Ishikawa (cell line): ENCODE results near the gene ANO7.

ENCODE experiments used
- CEBPB ChIP-seq: IDR thresholded peaks from 2 replicates; pipeline ENCODE4 v1.6.1; 2012
- EGR1 ChIP-seq: IDR thresholded peaks from 2 replicates; pipeline ENCODE4 v1.6.1; 2012
- EP300 ChIP-seq: IDR thresholded peaks from 2 replicates; pipeline ENCODE4 v1.6.1; 2012; ENCODE audit warnings: borderline replicate concordance
- FOXM1 ChIP-seq: IDR thresholded peaks from 2 replicates; pipeline ENCODE4 v1.6.1; 2012; ENCODE audit warnings: low read depth, borderline replicate concordance
- RAD21 ChIP-seq: IDR thresholded peaks from 2 replicates; pipeline ENCODE4 v1.6.1; 2012; ENCODE audit warnings: low read depth
- TAF1 ChIP-seq: IDR thresholded peaks from 2 replicates; pipeline ENCODE4 v1.6.1; 2012; ENCODE audit warnings: low read depth, mild to moderate bottlenecking
- TCF12 ChIP-seq: IDR thresholded peaks from 2 replicates; pipeline ENCODE4 v1.6.1; 2012; ENCODE audit warnings: low read depth
- YY1 ChIP-seq: IDR thresholded peaks from 2 replicates; pipeline ENCODE4 v1.6.1; 2012; ENCODE audit warnings: low read depth
- TF ChIP-seq, protein P1 (sequence below): IDR thresholded peaks from 2 replicates; pipeline ENCODE4 v1.6.1; 2012
- TF ChIP-seq, protein P2 (sequence below): IDR thresholded peaks from 2 replicates; pipeline ENCODE4 v1.6.1; 2012
- TF ChIP-seq, protein P3 (sequence below): IDR thresholded peaks from 2 replicates; pipeline ENCODE4 v1.6.1; 2012; ENCODE audit warnings: low read depth, mild to moderate bottlenecking

DNA sequence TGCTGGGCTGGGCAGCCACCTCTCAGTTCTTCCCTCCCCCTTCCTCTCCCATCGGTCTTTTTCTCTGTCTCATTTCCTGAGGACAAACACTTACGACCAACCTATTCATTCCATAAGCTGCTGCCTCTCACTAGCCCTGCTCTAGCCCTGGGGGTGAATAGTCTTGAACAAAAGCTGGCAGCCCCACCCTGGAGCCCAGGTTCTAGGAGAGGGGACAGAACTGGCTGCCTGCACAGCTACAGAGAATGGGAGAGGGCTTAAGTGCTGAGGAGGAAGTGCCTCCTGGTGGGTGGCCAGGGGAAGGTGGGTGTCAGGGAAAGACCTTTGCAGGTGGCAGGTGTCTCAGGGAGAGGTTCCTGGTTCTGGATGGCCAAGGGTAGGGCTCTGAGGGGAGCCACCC, 22.8 kb downstream of the ANO7 start:
- TF ChIP-seq, protein P1, sequence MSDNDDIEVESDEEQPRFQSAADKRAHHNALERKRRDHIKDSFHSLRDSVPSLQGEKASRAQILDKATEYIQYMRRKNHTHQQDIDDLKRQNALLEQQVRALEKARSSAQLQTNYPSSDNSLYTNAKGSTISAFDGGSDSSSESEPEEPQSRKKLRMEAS, result no peak
- TF ChIP-seq TAF1, result no peak
- no peak for TF ChIP-seq EGR1
- TF ChIP-seq YY1, result no peak
- TF ChIP-seq RAD21, result peak; percentile 13; the same call in 1 of the 2 replicates
- TF ChIP-seq TCF12, result no peak
- no peak for TF ChIP-seq FOXM1
- no peak for TF ChIP-seq EP300
- TF ChIP-seq CEBPB, result no peak
- TF ChIP-seq, protein P2, sequence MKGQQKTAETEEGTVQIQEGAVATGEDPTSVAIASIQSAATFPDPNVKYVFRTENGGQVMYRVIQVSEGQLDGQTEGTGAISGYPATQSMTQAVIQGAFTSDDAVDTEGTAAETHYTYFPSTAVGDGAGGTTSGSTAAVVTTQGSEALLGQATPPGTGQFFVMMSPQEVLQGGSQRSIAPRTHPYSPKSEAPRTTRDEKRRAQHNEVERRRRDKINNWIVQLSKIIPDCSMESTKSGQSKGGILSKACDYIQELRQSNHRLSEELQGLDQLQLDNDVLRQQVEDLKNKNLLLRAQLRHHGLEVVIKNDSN, result no peak
- TF ChIP-seq, protein P3, sequence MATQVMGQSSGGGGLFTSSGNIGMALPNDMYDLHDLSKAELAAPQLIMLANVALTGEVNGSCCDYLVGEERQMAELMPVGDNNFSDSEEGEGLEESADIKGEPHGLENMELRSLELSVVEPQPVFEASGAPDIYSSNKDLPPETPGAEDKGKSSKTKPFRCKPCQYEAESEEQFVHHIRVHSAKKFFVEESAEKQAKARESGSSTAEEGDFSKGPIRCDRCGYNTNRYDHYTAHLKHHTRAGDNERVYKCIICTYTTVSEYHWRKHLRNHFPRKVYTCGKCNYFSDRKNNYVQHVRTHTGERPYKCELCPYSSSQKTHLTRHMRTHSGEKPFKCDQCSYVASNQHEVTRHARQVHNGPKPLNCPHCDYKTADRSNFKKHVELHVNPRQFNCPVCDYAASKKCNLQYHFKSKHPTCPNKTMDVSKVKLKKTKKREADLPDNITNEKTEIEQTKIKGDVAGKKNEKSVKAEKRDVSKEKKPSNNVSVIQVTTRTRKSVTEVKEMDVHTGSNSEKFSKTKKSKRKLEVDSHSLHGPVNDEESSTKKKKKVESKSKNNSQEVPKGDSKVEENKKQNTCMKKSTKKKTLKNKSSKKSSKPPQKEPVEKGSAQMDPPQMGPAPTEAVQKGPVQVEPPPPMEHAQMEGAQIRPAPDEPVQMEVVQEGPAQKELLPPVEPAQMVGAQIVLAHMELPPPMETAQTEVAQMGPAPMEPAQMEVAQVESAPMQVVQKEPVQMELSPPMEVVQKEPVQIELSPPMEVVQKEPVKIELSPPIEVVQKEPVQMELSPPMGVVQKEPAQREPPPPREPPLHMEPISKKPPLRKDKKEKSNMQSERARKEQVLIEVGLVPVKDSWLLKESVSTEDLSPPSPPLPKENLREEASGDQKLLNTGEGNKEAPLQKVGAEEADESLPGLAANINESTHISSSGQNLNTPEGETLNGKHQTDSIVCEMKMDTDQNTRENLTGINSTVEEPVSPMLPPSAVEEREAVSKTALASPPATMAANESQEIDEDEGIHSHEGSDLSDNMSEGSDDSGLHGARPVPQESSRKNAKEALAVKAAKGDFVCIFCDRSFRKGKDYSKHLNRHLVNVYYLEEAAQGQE, result no peak
